K562 (cell line): Measurements from ENCODE around the gene C4A. TPM values are rescaled to one million over a fixed set of nuclear protein-coding genes. Genes with fewer than 3 reads are reported as not detected.
A peak's percentile ranks its signal among the peaks of the same experiment; 100 is the strongest.

ENCODE experiments used
- ATF3 ChIP-seq, 2 experiments: fragments of 450-650 bp in 1 of 2; sonication (generic) in 1 of 2; formaldehyde crosslinking in 1 of 2; IDR thresholded peaks in 1 of 2; conservative IDR thresholded peaks in 1 of 2; 2 replicates each; pipeline versions ENCODE4 v1.6.1 to v1.8.1; 2016 to 2023; ENCODE audit warnings: mild to moderate bottlenecking in 2 of 2, moderate library complexity in 2 of 2, inconsistent platforms in 1 of 2, missing genetic modification reagents in 1 of 2
- ATF4 ChIP-seq: fragments of 450-650 bp; formaldehyde crosslinking; IDR thresholded peaks from 2 replicates; pipeline ENCODE4 v1.4.0; 2022; ENCODE audit warnings: mild to moderate bottlenecking, moderate library complexity
- BCOR ChIP-seq: fragments of 450-650 bp; IDR thresholded peaks from 2 replicates; pipeline ENCODE4 v1.6.1; 2016
- CC2D1A ChIP-seq: fragments of 450-650 bp; IDR thresholded peaks from 2 replicates; pipeline ENCODE4 v1.6.1; 2017; ENCODE audit warnings: mild to moderate bottlenecking
- DMBX1 ChIP-seq: fragments of 250-450 bp; sonication (Bioruptor Pico); IDR thresholded peaks from 2 replicates; pipeline ENCODE4 v1.8.0; 2022; ENCODE audit warnings: inconsistent platforms, mild to moderate bottlenecking, moderate library complexity, borderline replicate concordance
- GATA2 ChIP-seq: sonication (generic); formaldehyde crosslinking; IDR thresholded peaks from 2 replicates; pipeline ENCODE4 v1.4.0; 2020; ENCODE audit warnings: mild to moderate bottlenecking, missing genetic modification reagents
- HBP1 ChIP-seq: fragments of 450-650 bp; formaldehyde crosslinking; IDR thresholded peaks from 2 replicates; pipeline ENCODE4 v1.4.0; 2022; ENCODE audit warnings: missing genetic modification characterization
- NFRKB ChIP-seq: fragments of 450-650 bp; IDR thresholded peaks from 2 replicates; pipeline ENCODE4 v1.6.1; 2016; ENCODE audit warnings: low read depth
- NR4A1 ChIP-seq, 2 experiments: fragments of 250-450 bp in 1 of 2; fragments of 450-650 bp in 1 of 2; sonication (Bioruptor Pico) in 1 of 2; IDR thresholded peaks; 2 replicates each; pipeline versions ENCODE4 v1.4.0 to v1.6.1; 2016 to 2020; ENCODE audit warnings: mild to moderate bottlenecking in 2 of 2, missing compliant biosample characterization in 1 of 2, missing genetic modification characterization in 1 of 2, moderate library complexity in 1 of 2
- RFX7 ChIP-seq: fragments of 250-450 bp; sonication (Bioruptor Pico); IDR thresholded peaks from 2 replicates; pipeline ENCODE4 v1.5.1; 2021; ENCODE audit warnings: mild to moderate bottlenecking
- SMAD1 ChIP-seq: fragments of 150-350 bp; IDR thresholded peaks from 2 replicates; pipeline ENCODE4 v1.6.1; 2014; ENCODE audit warnings: low read length, low read depth; ENCODE audit not compliant: partially characterized antibody
- SMARCC2 ChIP-seq: fragments of 450-650 bp; IDR thresholded peaks from 2 replicates; pipeline ENCODE4 v1.6.1; 2017; ENCODE audit warnings: antibody characterized with exemption, moderate library complexity, mild to moderate bottlenecking, low read depth
- TCF3 ChIP-seq: sonication (generic); formaldehyde crosslinking; IDR thresholded peaks from 2 replicates; pipeline ENCODE4 v1.4.0; 2020; ENCODE audit warnings: mild to moderate bottlenecking, missing genetic modification reagents
- THRB ChIP-seq: fragments of 450-650 bp; formaldehyde crosslinking; conservative IDR thresholded peaks from 2 replicates; pipeline ENCODE4 v1.4.0; 2022; ENCODE audit warnings: mild to moderate bottlenecking, missing genetic modification characterization
- ZBTB33 ChIP-seq: sonication (generic); formaldehyde crosslinking; IDR thresholded peaks from 2 replicates; pipeline ENCODE4 v1.8.1; 2023; ENCODE audit warnings: mild to moderate bottlenecking, missing genetic modification reagents
- ZKSCAN3 ChIP-seq: fragments of 250-450 bp; sonication (Bioruptor Pico); IDR thresholded peaks from 2 replicates; pipeline ENCODE4 v1.4.0; 2020
- ZNF217 ChIP-seq: sonication (generic); formaldehyde crosslinking; IDR thresholded peaks from 2 replicates; pipeline ENCODE4 v1.8.0; 2022; ENCODE audit warnings: mild to moderate bottlenecking, missing genetic modification reagents
- ZNF395 ChIP-seq: fragments of 200-800 bp; sonication (Bioruptor generic); IDR thresholded peaks from 2 replicates; pipeline ENCODE4 v1.6.1; 2017; ENCODE audit warnings: missing genetic modification characterization, missing compliant biosample characterization
- ZNF79 ChIP-seq: fragments of 250-450 bp; sonication (Bioruptor Pico); IDR thresholded peaks from 2 replicates; pipeline ENCODE4 v1.4.0; 2020; ENCODE audit warnings: low read depth, mild to moderate bottlenecking, moderate library complexity
- polyA plus RNA-seq, 8 experiments: library from polyadenylated mRNA; depleted of rRNA in 4 of 8; stranded (reverse) in 5 of 8; unstranded in 3 of 8; fragments of >200 nt; fragmentation: Nextera tagmentation in 2 of 8; fragmentation: Illumina TruSeq in 1 of 8; extraction: Ambion mirVana in 2 of 8; extraction: Trizol in 1 of 8; gene quantifications; 2 replicates each; pipeline versions ENCODE4 v1.2.1 to v1.2.3, GENCODE V29; 2011 to 2014; ENCODE audit warnings: inconsistent platforms in 1 of 8, missing spikeins in 1 of 8
- total RNA-seq, 7 experiments: library from RNA; depleted of rRNA in 6 of 7; stranded (reverse); fragments of >200 nt in 6 of 7; fragmentation: Illumina TruSeq in 2 of 7; extraction: Trizol in 2 of 7; gene quantifications; 2 replicates each; pipeline versions ENCODE4 v1.2.1 to v1.2.3, GENCODE V29; 2011 to 2021; ENCODE audit warnings: low replicate concordance in 1 of 7

Gene C4A
- total and polyA plus RNA-seq, 9 of the 15 experiments (the other 6 are each of a cell fraction or from before 2014, with no cell fraction given): 0.27 to 7.6 (median 5.0) TPM

GRCh38 chr6:31972709-31973350, 9.0 kb upstream of the C4A start (continued):
- TF ChIP-seq HBP1 (peak; percentile 84), ZBTB33 (CRISPR knock-in tag) (0 out of 2 replicates have a peak, but pooled peaks have one; percentile 31), NFRKB (peak; percentile 87), ATF3 (IDR thresholded peaks at IDR 0.05) (peak; percentile 40; the same call in 1 of the 2 replicates), ATF3 (CRISPR knock-in tag; conservative IDR thresholded peaks at IDR 0.05) (0 out of 2 replicates have a peak, but pooled peaks have one; percentile 35), RFX7 (CRISPR knock-in tag) (no peak), GATA2 (peak; percentile 31; the same call in 1 of the 2 replicates), ZKSCAN3 (CRISPR knock-in tag) (no peak), BCOR (peak; percentile 85), ZNF395 (CRISPR knock-in tag) (no peak; the same call in 1 of the 2 replicates), SMAD1 (peak; percentile 45), DMBX1 (peak; percentile 77; the same call in 1 of the 2 replicates), ATF4 (CRISPR knock-in tag) (0 out of 2 replicates have a peak, but pooled peaks have one; percentile 8), THRB (CRISPR knock-in tag) (peak; percentile 97), CC2D1A (peak; percentile 59; the same call in 1 of the 2 replicates), TCF3 (CRISPR knock-in tag) (peak; percentile 6; the same call in 1 of the 2 replicates), SMARCC2 (no peak), ZNF217 (no peak), NR4A1 (CRISPR knock-in tag; IDR thresholded peaks at IDR 0.05) (no peak), NR4A1 (tag; IDR thresholded peaks at IDR 0.05) (peak; percentile 76; the same call in 1 of the 2 replicates), ZNF79 (0 out of 2 replicates have a peak, but pooled peaks have one; percentile 5)
